Endothelial cell of umbilical vein (primary cell): ENCODE measurements around the gene ASCL5. TPM values are rescaled to one million over a fixed set of nuclear protein-coding genes. Genes with fewer than 3 reads are reported as not detected.

ENCODE experiments used
- BruUV-seq: library from RNA; stranded (reverse); fragments of 400-500 nt; replicated peaks from 2 replicates; lab custom pipeline; 2021; lab: Mats Ljungman, UMichigan
- CTCF ChIA-PET: fragments of 300-600, 350-600 bp; sonication (Branson Sonifier 250); formaldehyde crosslinking; loops from one replicate; lab custom pipeline; 2021; ENCODE audit warnings: antibody characterized with exemption, inconsistent platforms; lab: Charles Lee
- POLR2A ChIA-PET: fragments of 300-600, 350-600 bp; sonication (Branson Sonifier 250); formaldehyde crosslinking; loops from one replicate; lab custom pipeline; 2021; ENCODE audit warnings: antibody characterized with exemption, inconsistent platforms; lab: Charles Lee
- DNase-seq: peaks from one replicate; pipeline ENCODE4 v3.0.0-alpha.2; 2011; ENCODE audit warnings: low read depth, low spot score
- FAIRE-seq: peaks from 2 replicates; lab custom pipeline; 2011; peaks lifted over from hg19 to GRCh38; lab: Jason Lieb, UNC
- H2AFZ ChIP-seq: 2 replicates; pipeline ENCODE4 v1.6.0; 2012; ENCODE audit warnings: low read depth, low read length, control low read depth, inconsistent platforms
- H3K27ac ChIP-seq: 2 replicates; pipeline ENCODE4 v1.5.1; 2011; ENCODE audit warnings: low read depth, mild to moderate bottlenecking, control low read depth, low read length, moderate library complexity; ENCODE audit not compliant: insufficient read depth
- H3K27me3 ChIP-seq, 2 experiments: 2 replicates each; pipeline versions ENCODE4 v1.6.0 to v1.6.1; 2011; ENCODE audit warnings: low read length in 2 of 2, mixed read lengths in 1 of 2; ENCODE audit not compliant: control insufficient read depth in 2 of 2, insufficient read depth in 2 of 2
- H3K36me3 ChIP-seq, 2 experiments: 2 replicates in 1 of 2; 3 replicates in 1 of 2; pipeline ENCODE4 v1.5.1; 2011; ENCODE audit warnings: low read length in 2 of 2, mild to moderate bottlenecking in 1 of 2, moderate library complexity in 1 of 2; ENCODE audit not compliant: control insufficient read depth in 2 of 2, insufficient read depth in 2 of 2; ENCODE audit errors: extremely low read depth in 1 of 2
- H3K4me1 ChIP-seq: 3 replicates; pipeline ENCODE4 v1.5.1; 2011; ENCODE audit warnings: mild to moderate bottlenecking, low read length; ENCODE audit not compliant: control insufficient read depth, insufficient read depth; ENCODE audit errors: extremely low read depth
- H3K4me2 ChIP-seq: 2 replicates; pipeline ENCODE4 v1.6.1; 2011; ENCODE audit warnings: low read length, control low read depth, mixed read lengths; ENCODE audit not compliant: insufficient read depth
- H3K4me3 ChIP-seq, 3 experiments: fragments of 200-600 bp in 1 of 3; sonication (generic), shearing (Covaris generic) in 1 of 3; replicated peaks in 1 of 3; 2 replicates each; pipeline ENCODE4 v1.5.1; 2011 to 2016; ENCODE audit warnings: control low read depth in 3 of 3, low read length in 3 of 3, mild to moderate bottlenecking in 2 of 3, inconsistent platforms in 1 of 3, low read depth in 1 of 3, moderate library complexity in 1 of 3; ENCODE audit not compliant: insufficient read depth in 1 of 3
- H3K79me2 ChIP-seq: 2 replicates; pipeline ENCODE4 v1.6.0; 2012; ENCODE audit warnings: low read length, inconsistent platforms; ENCODE audit not compliant: control insufficient read depth, insufficient read depth
- H3K9ac ChIP-seq: replicated peaks from 2 replicates; pipeline ENCODE3; 2011; ENCODE audit warnings: low read length, control low read depth; ENCODE audit not compliant: insufficient read depth; ENCODE audit errors: extremely low read depth
- H3K9me1 ChIP-seq: replicated peaks from 3 replicates; pipeline ENCODE4 v1.6.0; 2011; ENCODE audit warnings: mild to moderate bottlenecking, low read length; ENCODE audit not compliant: control insufficient read depth, insufficient read depth; ENCODE audit errors: extremely low read depth
- H3K9me3 ChIP-seq: replicated peaks from 2 replicates; pipeline ENCODE4 v1.5.1; 2012; ENCODE audit warnings: low read length, inconsistent platforms; ENCODE audit not compliant: control insufficient read depth, insufficient read depth
- H4K20me1 ChIP-seq: replicated peaks from 2 replicates; pipeline ENCODE3; 2011; ENCODE audit warnings: mild to moderate bottlenecking, low read length; ENCODE audit not compliant: control insufficient read depth, insufficient read depth; ENCODE audit errors: extremely low read depth
- CTCF ChIP-seq, 2 donors: IDR thresholded peaks; 1 replicate in 1 of 2; 2 replicates in 1 of 2; pipeline ENCODE4 v1.5.1; 2011; ENCODE audit warnings: low read length in 2 of 2, mild to moderate bottlenecking in 2 of 2, moderate library complexity in 2 of 2, control low read depth in 1 of 2, inconsistent platforms in 1 of 2, low read depth in 1 of 2; ENCODE audit not compliant: insufficient read depth in 1 of 2; ENCODE audit errors: extremely low read depth in 1 of 2
- EZH2 ChIP-seq: IDR thresholded peaks from 2 replicates; pipeline ENCODE4 v1.6.1; 2012; ENCODE audit warnings: borderline replicate concordance, low read depth, mild to moderate bottlenecking, moderate library complexity, low read length, inconsistent platforms; ENCODE audit not compliant: severe bottlenecking
- FOS ChIP-seq: IDR thresholded peaks from 2 replicates; pipeline ENCODE4 v1.6.1; 2011; ENCODE audit warnings: mild to moderate bottlenecking, low read length, moderate library complexity, borderline replicate concordance; ENCODE audit not compliant: insufficient read depth
- GATA2 ChIP-seq: IDR thresholded peaks from 2 replicates; pipeline ENCODE4 v1.7.0; 2011; ENCODE audit warnings: low read depth, mild to moderate bottlenecking, moderate library complexity, mixed read lengths, low read length; ENCODE audit not compliant: insufficient read length, insufficient read depth
- JUN ChIP-seq: IDR thresholded peaks from 2 replicates; pipeline ENCODE4 v1.6.1; 2011; ENCODE audit warnings: borderline replicate concordance, low read depth; ENCODE audit not compliant: insufficient read length, insufficient read depth
- MYC ChIP-seq: IDR thresholded peaks from one replicate; pipeline ENCODE4 v1.6.1; 2011; ENCODE audit warnings: mild to moderate bottlenecking, low read depth, low read length
- POLR2A ChIP-seq: IDR thresholded peaks from 2 replicates; pipeline ENCODE4 v1.6.1; 2012; ENCODE audit warnings: low read depth, mild to moderate bottlenecking, control low read depth, low read length
- POLR2AphosphoS5 ChIP-seq: IDR thresholded peaks from 2 replicates; pipeline ENCODE4 v1.6.1; 2012; ENCODE audit warnings: low read depth, mild to moderate bottlenecking, control low read depth, low read length, moderate library complexity; ENCODE audit not compliant: insufficient read depth
- dilution Hi-C: fragments of 300-500 bp; cut with MboI; formaldehyde crosslinking; loops from one replicate; pipeline ENCODE4 v1.15.0; 2019; ENCODE audit warnings: low sequenced_read_pairs; ENCODE audit not compliant: extremely low pct_ligation_motif_present
- intact Hi-C: fragments of 100-400 bp; cut with micrococcal nuclease; formaldehyde crosslinking; loops from one replicate; pipeline ENCODE4 v1.10.0; 2022
- polyA plus RNA-seq, 4 experiments: library from polyadenylated mRNA; depleted of rRNA in 3 of 4; stranded (reverse) in 3 of 4; unstranded in 1 of 4; fragments of >200 nt; gene quantifications; 2 replicates each; pipeline versions ENCODE4 v1.2.1 to v1.2.3, GENCODE V29; 2011 to 2012; ENCODE audit warnings: missing spikeins in 1 of 4
- total RNA-seq: library from RNA; stranded (reverse); gene quantifications from 2 replicates; pipeline ENCODE4 v1.2.3, GENCODE V29; 2021
- TF ChIP-seq, protein P1 (sequence below): IDR thresholded peaks from 2 replicates; pipeline ENCODE4 v1.6.1; 2011; ENCODE audit not compliant: insufficient read depth, insufficient read length

ASCL5 gene
- total and polyA plus RNA-seq, 2 donors (not counting 3 experiments of a cell fraction or from before 2014, with no cell fraction given): not detected

DNA sequence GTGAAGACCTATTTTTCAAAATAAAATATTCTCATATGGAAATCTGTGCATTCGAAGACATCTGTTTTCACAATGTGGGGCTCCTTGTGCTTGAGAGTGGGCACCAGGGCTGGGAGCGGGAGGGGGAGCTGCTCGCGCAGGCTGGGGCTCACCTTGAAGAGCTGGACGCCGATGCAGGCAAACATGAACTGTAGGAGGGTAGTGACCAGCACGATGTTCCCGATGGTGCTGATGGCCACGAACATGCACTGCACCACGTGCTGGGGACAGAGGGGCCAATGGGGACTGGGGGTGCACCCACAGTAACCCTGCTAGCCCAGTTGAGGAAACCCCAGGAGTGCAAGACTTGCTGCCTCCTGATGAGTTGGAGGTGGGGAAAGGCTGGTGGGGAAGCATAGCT lies 61.3 kb downstream of the ASCL5 start:
- intact Hi-C loops: no loop called here
- DNase-seq (no peak), FAIRE-seq (no peak)
- no TSS peak for BruUV-seq
- Histone ChIP-seq H3K27me3 (peaks cover 7 to 13% of the 10 kb centered on the region in 2 experiments), H3K4me2 (no peak overlapping the region), H3K9me3 (no peaks in the 10 kb centered on the region), H2AFZ (no peak overlapping the region), H3K4me1 (no peaks in the 10 kb centered on the region), H3K9ac (no peak overlapping the region), H3K9me1 (no peaks in the 10 kb centered on the region), H3K27ac (no peak overlapping the region), H4K20me1 (no peaks in the 10 kb centered on the region), H3K79me2 (no peaks in the 10 kb centered on the region), H3K4me3 (no peak overlapping the region), H3K36me3 (no peaks in the 10 kb centered on the region)
- TF ChIP-seq, protein P1, sequence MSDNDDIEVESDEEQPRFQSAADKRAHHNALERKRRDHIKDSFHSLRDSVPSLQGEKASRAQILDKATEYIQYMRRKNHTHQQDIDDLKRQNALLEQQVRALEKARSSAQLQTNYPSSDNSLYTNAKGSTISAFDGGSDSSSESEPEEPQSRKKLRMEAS: no peak
- TF ChIP-seq MYC: no peak
- TF ChIP-seq POLR2AphosphoS5: no peak
- TF ChIP-seq CTCF (IDR thresholded peaks at IDR 0.05; ENCODE audit: extremely low read depth in 1 of 2, insufficient read depth in 1 of 2, low read depth in 1 of 2, low read length in 2 of 2): no peak
- no peak for TF ChIP-seq POLR2A
- POLR2A ChIA-PET: no interaction called here
- CTCF ChIA-PET: interaction anchor here (1.0 to 1.1 kb wide), 3 partner anchors 21 to 94 kb away, joined by 3 read pairs; no protein-coding TSS in a partner anchor
- dilution Hi-C loops: no loop called here

DNA sequence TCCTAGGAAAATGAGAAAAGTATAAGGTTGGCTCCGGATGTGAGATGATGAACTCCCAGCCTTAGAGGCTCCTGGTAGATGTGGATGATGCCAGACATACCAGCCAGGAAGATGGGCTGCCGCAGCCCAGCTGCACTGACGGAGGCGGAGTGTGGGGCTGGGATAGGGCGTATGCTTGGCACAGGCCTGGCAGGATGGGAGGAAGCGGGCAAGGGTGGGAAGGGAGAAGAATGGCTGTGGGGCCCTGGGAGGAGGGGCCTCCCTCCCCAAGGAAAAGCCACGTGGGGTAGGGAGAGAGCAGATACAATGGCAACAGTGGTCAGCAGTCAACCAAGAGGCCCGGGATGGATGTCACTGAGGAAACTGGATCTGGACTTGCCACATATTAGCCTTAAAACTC lies 62.2 kb downstream of the ASCL5 start:
- Histone ChIP-seq H3K27me3 (peaks cover 2 to 13% of the 10 kb centered on the region in 2 experiments), H2AFZ (no peak overlapping the region), H3K27ac (no peak overlapping the region), H3K9me1 (no peaks in the 10 kb centered on the region), H3K4me3 (no peak overlapping the region), H3K9me3 (no peaks in the 10 kb centered on the region), H3K4me1 (no peaks in the 10 kb centered on the region), H3K9ac (no peak overlapping the region), H3K4me2 (no peak overlapping the region), H3K79me2 (no peaks in the 10 kb centered on the region), H4K20me1 (no peaks in the 10 kb centered on the region), H3K36me3 (no peaks in the 10 kb centered on the region)
- TF ChIP-seq EZH2 (no peak), POLR2AphosphoS5 (no peak), MYC (no peak), CTCF (IDR thresholded peaks at IDR 0.05; ENCODE audit: extremely low read depth in 1 of 2, insufficient read depth in 1 of 2, low read depth in 1 of 2, low read length in 2 of 2) (no peak), GATA2 (no peak), POLR2A (no peak), FOS (no peak), JUN (no peak)
- TF ChIP-seq, protein P1: no peak
- FAIRE-seq: no peak
- no TSS peak for BruUV-seq
- dilution Hi-C loops (no loop called here), intact Hi-C loops (no loop called here)
- ChIA-PET POLR2A (no interaction called here), CTCF (interaction anchor here (0.7 to 1.1 kb wide), 4 partner anchors 9 to 93 kb away, joined by 3 read pairs; no protein-coding TSS in a partner anchor)
- no peak for DNase-seq
